ENCODE data around the gene RSPH1. TPM values are rescaled to one million over a fixed set of nuclear protein-coding genes. Genes with fewer than 3 reads are reported as not detected.

Gene RSPH1
- total RNA-seq, 2 experiments from 2014 or later: 0.38 to 0.53 TPM

DNA sequence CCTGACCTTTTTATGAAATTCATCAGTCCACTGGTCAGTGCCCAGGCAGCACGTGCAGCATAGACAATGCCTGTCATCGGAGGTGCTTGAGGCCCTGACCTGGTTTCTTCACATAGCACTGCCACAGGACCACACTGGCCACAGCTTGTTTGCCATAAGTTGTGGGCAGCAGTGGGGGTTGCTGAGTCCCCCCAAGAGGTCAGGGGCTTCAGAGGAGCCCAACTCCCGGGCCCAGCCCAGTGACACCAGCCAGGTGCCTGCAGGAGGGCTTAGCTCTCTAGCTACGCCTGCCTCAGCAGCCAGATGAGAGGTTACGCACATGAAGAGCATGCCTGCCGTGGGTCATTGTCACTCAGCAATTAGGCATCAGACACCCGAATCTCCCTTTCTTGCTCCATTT lies 50.7 kb downstream of the RSPH1 start:
- Mint-ChIP-seq H3K27ac (peak overlapping the region; percentile 11), H3K4me1 (ENCODE audit: low read depth) (peaks cover 33% of the 10 kb centered on the region), H3K36me3 (peaks cover 62% of the 10 kb centered on the region), H3K4me3 (no peak overlapping the region), H3K27me3 (no peaks in the 10 kb centered on the region), H3K9me3 (no peaks in the 10 kb centered on the region)
- no peak for DNase-seq
- CTCF ChIA-PET: interaction anchor here (0.6 to 4.8 kb wide), 4 partner anchors 64 to 300 kb away, joined by 3 to 21 read pairs (median 4); no protein-coding TSS in a partner anchor
- intact Hi-C loops (cut with micrococcal nuclease): no loop called here
- POLR2A ChIA-PET: no interaction called here

DNA sequence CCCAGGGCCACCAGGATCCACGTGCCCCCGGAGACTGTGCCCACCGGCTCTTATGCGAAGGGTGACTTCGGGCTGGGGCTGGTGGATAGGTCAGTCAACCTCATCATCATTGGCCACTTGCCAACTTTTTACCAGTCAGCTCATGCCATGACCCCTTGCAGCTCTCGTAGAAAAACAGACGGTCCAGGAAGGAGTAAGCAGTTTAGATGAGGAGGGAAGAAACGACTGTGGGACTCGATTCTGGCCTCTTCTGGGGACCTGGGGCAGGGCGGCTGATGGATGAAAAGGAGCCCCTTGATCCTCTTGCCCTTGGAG lies 51.3 kb downstream of the RSPH1 start:
- H3K9me3 Mint-ChIP-seq: no peaks in the 10 kb centered on the region
- CTCF ChIA-PET: interaction anchor here (0.6 to 4.8 kb wide), 3 partner anchors 63 to 300 kb away, joined by 4 to 21 read pairs (median 5); no protein-coding TSS in a partner anchor
- peaks cover 67% of the 10 kb centered on the region for H3K36me3 Mint-ChIP-seq
- no peak overlapping the region for H3K4me3 Mint-ChIP-seq
- H3K27me3 Mint-ChIP-seq: no peaks in the 10 kb centered on the region
- H3K4me1 Mint-ChIP-seq (ENCODE audit: low read depth): peaks cover 33% of the 10 kb centered on the region
- DNase-seq: no peak
- H3K27ac Mint-ChIP-seq: no peak overlapping the region
- POLR2A ChIA-PET: no interaction called here
- intact Hi-C loops (cut with micrococcal nuclease): no loop called here

DNA sequence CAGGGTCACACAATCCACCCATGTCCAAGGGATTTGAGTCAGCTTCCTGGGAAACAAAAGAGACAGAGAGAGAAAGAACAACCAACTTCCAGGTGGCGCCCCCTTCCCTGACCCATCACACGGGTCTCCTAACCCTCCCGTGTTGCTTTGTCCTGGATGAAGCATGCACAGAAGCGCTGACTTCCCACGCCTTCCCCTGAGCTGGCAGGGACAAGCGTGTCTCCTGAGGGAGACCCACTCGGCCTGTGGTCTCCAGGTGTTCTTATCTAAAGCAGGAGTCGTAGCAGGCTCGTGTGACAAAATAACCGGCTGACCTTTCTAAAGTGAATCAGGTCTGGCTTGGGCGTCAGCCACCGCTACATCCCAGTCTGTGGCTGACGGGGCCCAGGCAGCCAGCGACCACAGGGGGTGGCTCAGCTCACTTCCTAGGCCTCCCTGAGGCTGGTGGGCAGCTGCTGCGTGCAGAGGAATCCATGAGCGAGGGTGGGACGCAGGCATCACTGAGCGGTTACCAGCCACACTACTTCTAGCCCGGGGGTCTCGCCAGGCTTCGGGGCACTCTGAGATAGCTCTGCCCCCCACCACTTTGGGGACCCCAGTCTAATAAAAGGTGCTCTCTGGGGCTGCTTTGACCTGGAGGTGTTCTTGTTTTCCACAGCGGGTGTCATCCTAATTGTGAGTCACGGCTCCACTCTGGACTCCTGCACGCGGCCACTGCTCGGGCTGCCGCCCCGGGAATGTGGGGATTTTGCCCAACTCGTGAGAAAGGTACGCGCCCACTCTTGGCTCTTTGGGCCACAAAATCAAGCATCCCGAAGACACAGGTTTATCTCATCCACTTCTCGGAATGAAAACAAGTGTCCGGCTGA lies 51.9 kb downstream of the RSPH1 start:
- POLR2A ChIA-PET: no interaction called here

DNA sequence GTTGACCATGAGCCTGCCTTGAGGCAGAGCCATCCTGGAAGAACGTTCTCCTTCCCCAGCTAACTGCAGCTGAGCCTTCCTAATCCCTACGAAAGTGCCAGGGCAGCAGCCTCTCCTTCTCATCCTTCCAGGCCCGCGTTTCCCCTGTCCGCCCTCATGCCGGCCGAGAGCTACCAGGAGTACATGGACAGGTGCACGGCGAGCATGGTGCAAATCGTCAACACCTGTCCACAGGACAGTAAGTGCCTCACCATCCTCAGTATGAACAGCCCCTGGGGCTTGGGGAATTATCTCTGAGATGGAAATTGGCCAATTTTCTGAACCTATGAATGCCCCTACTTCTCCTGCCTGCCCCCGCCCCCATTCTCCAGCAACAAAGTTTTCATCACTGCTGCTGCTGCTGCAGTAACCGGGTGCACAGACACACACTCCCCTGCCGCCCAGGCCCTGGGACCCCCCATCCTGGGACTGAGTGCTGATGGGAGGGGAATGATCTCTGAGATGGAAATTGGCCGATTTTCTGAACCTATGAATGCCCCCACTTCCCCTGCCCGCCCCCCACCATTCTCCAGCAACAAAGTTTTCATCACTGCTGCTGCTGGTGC lies 52.7 kb downstream of the RSPH1 start:
- DNase-seq: no peak
- Mint-ChIP-seq H3K4me1 (ENCODE audit: low read depth) (peaks cover 39% of the 10 kb centered on the region), H3K27me3 (no peaks in the 10 kb centered on the region), H3K9me3 (no peaks in the 10 kb centered on the region), H3K27ac (no peak overlapping the region), H3K36me3 (peaks cover 80% of the 10 kb centered on the region), H3K4me3 (no peak overlapping the region)
- intact Hi-C loops (cut with micrococcal nuclease): no loop called here
- POLR2A ChIA-PET: no interaction called here
- CTCF ChIA-PET: interaction anchor here (1.1 to 4.8 kb wide), 2 partner anchors 62 to 134 kb away, joined by 4 to 21 read pairs; no protein-coding TSS in a partner anchor

More for the DNA sequence above, 51.9 kb downstream of the RSPH1 start:
- H3K36me3 Mint-ChIP-seq: peaks cover 73% of the 10 kb centered on the region
- CTCF ChIA-PET: interaction anchor here (1.1 to 4.8 kb wide), 3 partner anchors 63 to 299 kb away, joined by 4 to 21 read pairs (median 5); no protein-coding TSS in a partner anchor
- H3K4me1 Mint-ChIP-seq (ENCODE audit: low read depth): peaks cover 36% of the 10 kb centered on the region
- H3K27me3 Mint-ChIP-seq: no peaks in the 10 kb centered on the region
- H3K4me3 Mint-ChIP-seq: no peak overlapping the region
- no peak overlapping the region for H3K27ac Mint-ChIP-seq
- DNase-seq: no peak
- intact Hi-C loops (cut with micrococcal nuclease): no loop called here
- no peaks in the 10 kb centered on the region for H3K9me3 Mint-ChIP-seq

DNA sequence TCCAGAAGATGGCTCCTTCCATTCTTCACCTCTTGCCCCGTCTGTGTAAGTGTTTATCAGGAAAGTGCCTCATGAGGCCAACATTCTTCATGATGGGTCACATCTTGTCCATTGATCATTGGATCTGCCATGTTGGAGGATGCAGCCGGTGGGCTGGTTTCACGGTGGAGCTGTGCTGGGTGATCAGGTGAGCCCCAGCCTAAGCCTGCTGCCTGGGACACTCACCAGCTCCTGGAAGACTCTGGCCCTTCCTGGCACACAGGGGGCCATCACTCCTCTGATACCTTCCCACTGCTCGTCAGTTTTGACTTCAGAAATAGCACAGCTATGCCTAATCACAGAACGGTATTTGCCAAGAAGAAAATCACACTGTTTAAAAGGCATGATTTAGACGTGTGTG lies 54.1 kb downstream of the RSPH1 start:
- DNase-seq: no peak
- H3K4me1 Mint-ChIP-seq (ENCODE audit: low read depth): peaks cover 44% of the 10 kb centered on the region
- peaks cover 78% of the 10 kb centered on the region for H3K36me3 Mint-ChIP-seq
- no peaks in the 10 kb centered on the region for H3K9me3 Mint-ChIP-seq
- no peak overlapping the region for H3K4me3 Mint-ChIP-seq
- POLR2A ChIA-PET: interaction anchor here (0.7 kb wide), 1 partner anchor 38 kb away, joined by 3 read pairs; the partner anchor contains the start of gene UBASH3A
- CTCF ChIA-PET: interaction anchor here (0.8 to 1.3 kb wide), 3 partner anchors 60 to 105 kb away, joined by 3 to 8 read pairs (median 4); no protein-coding TSS in a partner anchor
- H3K27ac Mint-ChIP-seq: no peak overlapping the region
- no peaks in the 10 kb centered on the region for H3K27me3 Mint-ChIP-seq
- intact Hi-C loops (cut with micrococcal nuclease): no loop called here

DNA sequence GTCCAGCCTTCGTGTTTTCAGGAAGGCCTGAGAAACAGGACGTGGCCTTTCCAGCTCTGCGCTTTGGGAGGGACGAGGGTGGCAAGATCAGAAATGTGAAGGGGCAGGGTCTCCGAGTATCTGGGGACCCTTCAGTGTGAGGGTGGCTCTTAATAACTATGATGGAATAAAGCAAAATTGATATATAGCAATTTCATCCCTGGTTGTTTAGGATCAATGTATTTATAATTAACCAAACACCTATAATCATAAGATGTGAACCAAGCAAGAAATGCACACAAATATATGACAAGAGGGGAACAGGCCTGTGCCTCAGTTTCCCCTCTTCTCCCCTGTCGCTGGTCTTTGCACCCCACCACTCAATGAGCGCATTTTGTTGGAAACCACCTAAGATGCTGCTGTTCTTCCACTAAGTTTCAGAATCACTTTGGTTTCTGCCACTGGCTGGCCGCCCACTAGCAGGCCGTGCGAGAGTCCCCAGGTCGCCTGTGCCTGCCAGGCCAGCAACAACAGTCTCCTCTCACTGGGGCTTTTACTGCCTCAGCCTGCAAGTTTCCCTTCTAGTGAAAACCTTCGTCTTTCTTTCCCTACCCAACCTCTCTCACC lies 55.7 kb downstream of the RSPH1 start:
- peaks cover 78% of the 10 kb centered on the region for H3K36me3 Mint-ChIP-seq
- CTCF ChIA-PET: interaction anchor here (1.3 to 1.7 kb wide), 3 partner anchors 11 to 131 kb away, joined by 3 to 6 read pairs (median 4); no protein-coding TSS in a partner anchor
- peak overlapping the region; percentile 84 for H3K27ac Mint-ChIP-seq
- H3K4me1 Mint-ChIP-seq (ENCODE audit: low read depth): peaks cover 45% of the 10 kb centered on the region
- POLR2A ChIA-PET: interaction anchor here (1.0 kb wide), 1 partner anchor 19 kb away, joined by 3 read pairs; no protein-coding TSS in a partner anchor
- H3K9me3 Mint-ChIP-seq: no peaks in the 10 kb centered on the region
- DNase-seq: peak; percentile 75
- no peak overlapping the region for H3K4me3 Mint-ChIP-seq
- H3K27me3 Mint-ChIP-seq: no peaks in the 10 kb centered on the region
- intact Hi-C loops (cut with micrococcal nuclease): loop anchor here (1.0 kb wide), 1 partner anchor 15 kb away; no protein-coding TSS in a partner anchor

DNA sequence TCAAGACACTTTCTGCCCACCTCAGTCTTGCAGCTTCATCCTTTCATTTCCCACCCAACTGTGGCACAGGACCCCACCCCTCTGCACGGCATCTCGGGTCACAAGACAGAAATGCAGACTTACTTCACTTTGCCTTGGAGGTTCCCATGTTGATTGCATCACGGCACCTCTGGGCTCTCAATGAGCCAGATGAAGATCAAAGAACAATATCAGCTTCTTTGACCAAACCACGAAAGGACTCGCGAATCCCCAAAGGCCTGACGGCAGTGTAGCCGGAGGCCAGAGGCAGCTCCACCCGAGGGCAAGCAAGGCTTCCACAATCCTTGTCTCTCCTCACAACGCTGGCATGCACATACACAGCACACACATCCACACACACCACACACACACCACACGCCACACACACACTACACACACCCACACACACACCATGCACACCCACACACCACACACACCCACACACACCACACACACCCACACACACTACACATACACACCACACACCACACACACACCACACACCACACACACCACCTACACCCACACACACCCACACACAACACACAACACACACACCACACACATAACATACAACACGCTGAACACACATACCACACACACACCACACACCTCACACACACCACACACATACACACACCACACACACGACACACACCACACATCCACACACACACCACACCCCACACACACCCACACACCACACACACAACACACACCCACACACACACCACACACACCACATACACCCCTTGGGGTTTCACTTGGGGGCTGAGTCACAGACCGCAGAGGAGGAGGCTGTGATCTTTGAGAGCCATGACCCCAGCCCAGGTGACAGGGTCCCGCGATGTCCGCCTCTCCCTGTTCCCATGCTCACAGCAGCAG lies 56.5 kb downstream of the RSPH1 start:
- H3K4me1 Mint-ChIP-seq (ENCODE audit: low read depth): peaks cover 52% of the 10 kb centered on the region
- peak; percentile 75 for DNase-seq
- H3K27me3 Mint-ChIP-seq: no peaks in the 10 kb centered on the region
- CTCF ChIA-PET: interaction anchor here (1.5 to 1.7 kb wide), 2 partner anchors 11 to 58 kb away, joined by 4 to 6 read pairs; no protein-coding TSS in a partner anchor
- intact Hi-C loops (cut with micrococcal nuclease): loop anchor here (1.0 kb wide), 1 partner anchor 14 kb away; no protein-coding TSS in a partner anchor
- POLR2A ChIA-PET: interaction anchor here (0.6 to 1.6 kb wide), 3 partner anchors 17 to 46 kb away, joined by 3 to 6 read pairs (median 3); no protein-coding TSS in a partner anchor
- H3K9me3 Mint-ChIP-seq: no peaks in the 10 kb centered on the region
- H3K4me3 Mint-ChIP-seq: peak overlapping the region; percentile 53
- H3K36me3 Mint-ChIP-seq: peaks cover 80% of the 10 kb centered on the region
- H3K27ac Mint-ChIP-seq: peak overlapping the region; percentile 84

DNA sequence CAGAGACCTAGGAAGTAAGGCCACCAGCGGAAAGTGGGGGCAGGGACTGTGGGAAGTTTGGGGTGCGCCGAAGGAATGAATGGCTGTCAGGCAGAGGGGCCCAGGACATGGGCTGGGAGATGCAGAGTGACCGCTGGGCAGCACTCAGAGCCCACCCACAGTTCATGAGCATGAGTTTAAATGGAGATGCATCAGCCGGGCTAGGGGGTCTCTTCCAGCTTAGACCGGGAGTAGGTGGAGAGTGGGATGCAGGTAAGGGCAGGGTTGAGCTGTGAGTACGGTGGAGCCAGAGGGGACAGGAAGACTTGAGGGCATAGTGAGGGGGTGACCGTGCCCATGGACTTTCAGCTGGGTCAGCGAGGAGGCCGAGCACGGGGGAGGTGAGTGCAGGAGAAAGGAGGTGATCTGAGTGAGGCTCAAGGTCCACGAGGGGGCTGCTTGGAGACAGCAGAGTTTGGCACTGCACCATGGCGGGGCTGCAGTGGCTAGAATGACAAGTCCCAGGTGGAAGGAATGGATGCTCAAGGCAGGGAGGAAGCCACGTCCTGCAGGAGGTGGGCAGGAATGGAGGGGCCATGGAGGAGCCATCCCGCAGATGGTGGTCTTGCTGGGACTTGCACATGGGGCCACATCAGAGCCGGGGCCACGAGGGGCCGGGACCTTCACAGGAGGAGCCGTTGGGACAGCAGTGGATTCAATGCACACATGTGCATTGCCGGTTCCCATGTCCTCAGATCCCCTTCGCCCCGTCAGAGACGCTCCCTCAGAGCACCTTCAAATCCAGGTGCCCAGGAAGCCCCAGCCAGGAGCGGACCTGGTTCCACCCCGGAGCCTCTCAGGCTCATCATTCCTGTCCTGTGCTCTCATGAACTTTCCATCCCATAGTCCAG lies 57.5 kb downstream of the RSPH1 start:
- H3K9me3 Mint-ChIP-seq: no peaks in the 10 kb centered on the region
- no peak for DNase-seq

DNA sequence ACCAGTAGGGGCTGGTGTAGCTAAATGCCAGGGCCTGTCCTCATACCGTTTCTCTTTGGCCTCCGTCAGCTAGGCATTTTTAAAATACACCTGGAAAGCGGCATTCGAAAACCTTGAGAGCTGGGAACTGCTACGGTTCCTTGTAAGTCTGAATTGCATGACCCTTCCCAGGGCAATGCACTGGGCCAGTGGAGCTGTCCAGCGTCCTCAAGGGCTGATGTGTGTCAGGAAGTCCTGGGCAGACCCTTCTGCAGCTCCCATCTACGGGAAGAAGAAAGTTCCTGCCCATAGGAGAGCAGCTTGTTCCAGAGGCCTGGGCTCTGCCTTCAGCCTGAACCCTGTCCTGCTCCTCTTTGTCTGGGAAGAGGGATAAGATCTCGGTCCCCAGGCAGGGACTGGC lies 58.2 kb downstream of the RSPH1 start:
- POLR2A ChIA-PET: no interaction called here
- CTCF ChIA-PET: no interaction called here
- Mint-ChIP-seq H3K9me3 (peaks cover under 1% of the 10 kb centered on the region), H3K4me3 (no peak overlapping the region), H3K36me3 (peaks cover 83% of the 10 kb centered on the region), H3K4me1 (ENCODE audit: low read depth) (peaks cover 60% of the 10 kb centered on the region), H3K27ac (no peak overlapping the region), H3K27me3 (no peaks in the 10 kb centered on the region)
- no peak for DNase-seq
- intact Hi-C loops (cut with micrococcal nuclease): no loop called here

More for the DNA sequence above, 57.5 kb downstream of the RSPH1 start:
- no peaks in the 10 kb centered on the region for H3K27me3 Mint-ChIP-seq
- H3K27ac Mint-ChIP-seq: no peak overlapping the region
- POLR2A ChIA-PET: interaction anchor here (0.6 to 1.6 kb wide), 3 partner anchors 16 to 45 kb away, joined by 3 to 6 read pairs (median 3); no protein-coding TSS in a partner anchor
- no peak overlapping the region for H3K4me3 Mint-ChIP-seq
- H3K4me1 Mint-ChIP-seq (ENCODE audit: low read depth): peaks cover 60% of the 10 kb centered on the region
- H3K36me3 Mint-ChIP-seq: peaks cover 83% of the 10 kb centered on the region
- CTCF ChIA-PET: interaction anchor here (1.7 kb wide), 1 partner anchor 57 kb away, joined by 6 read pairs; no protein-coding TSS in a partner anchor
- intact Hi-C loops (cut with micrococcal nuclease): no loop called here

DNA sequence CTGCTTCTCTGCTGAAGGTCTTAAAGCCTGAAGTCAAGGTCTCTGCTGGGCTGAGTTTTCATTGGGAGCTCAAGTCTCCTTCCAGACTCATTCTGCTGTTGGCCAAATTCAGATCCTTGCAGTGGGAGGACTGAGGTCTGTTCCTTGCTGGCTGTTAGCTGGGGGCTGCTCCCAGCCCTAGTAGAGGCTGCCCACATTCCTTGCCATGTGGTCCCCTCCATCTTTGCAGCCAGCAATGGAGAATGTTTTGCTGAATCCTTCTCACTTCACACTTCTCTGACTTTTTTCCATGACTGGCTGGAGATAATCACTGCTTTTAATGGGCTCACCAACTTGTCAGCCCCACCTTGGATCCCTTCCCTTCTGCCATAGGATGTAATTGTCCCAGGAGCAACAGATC lies 59.1 kb downstream of the RSPH1 start:
- Mint-ChIP-seq H3K27ac (no peak overlapping the region), H3K27me3 (no peaks in the 10 kb centered on the region), H3K36me3 (peaks cover 83% of the 10 kb centered on the region), H3K4me1 (ENCODE audit: low read depth) (peaks cover 57% of the 10 kb centered on the region), H3K4me3 (no peak overlapping the region), H3K9me3 (peaks cover 7% of the 10 kb centered on the region)
- ChIA-PET CTCF (interaction anchor here (1.3 to 1.4 kb wide), 2 partner anchors 55 to 178 kb away, joined by 5 to 8 read pairs; no protein-coding TSS in a partner anchor), POLR2A (interaction anchor here (0.8 kb wide), 1 partner anchor 16 kb away, joined by 4 read pairs; no protein-coding TSS in a partner anchor)
- intact Hi-C loops (cut with micrococcal nuclease): no loop called here
- DNase-seq: no peak
